Measurements from ENCODE around the gene POLR3C.
"Not testable (repeated sequence)": the region's sequence is repeated elsewhere in the genome, so short reads cannot be mapped to it uniquely, and the experiment has no call there.

Gene POLR3C

DNA sequence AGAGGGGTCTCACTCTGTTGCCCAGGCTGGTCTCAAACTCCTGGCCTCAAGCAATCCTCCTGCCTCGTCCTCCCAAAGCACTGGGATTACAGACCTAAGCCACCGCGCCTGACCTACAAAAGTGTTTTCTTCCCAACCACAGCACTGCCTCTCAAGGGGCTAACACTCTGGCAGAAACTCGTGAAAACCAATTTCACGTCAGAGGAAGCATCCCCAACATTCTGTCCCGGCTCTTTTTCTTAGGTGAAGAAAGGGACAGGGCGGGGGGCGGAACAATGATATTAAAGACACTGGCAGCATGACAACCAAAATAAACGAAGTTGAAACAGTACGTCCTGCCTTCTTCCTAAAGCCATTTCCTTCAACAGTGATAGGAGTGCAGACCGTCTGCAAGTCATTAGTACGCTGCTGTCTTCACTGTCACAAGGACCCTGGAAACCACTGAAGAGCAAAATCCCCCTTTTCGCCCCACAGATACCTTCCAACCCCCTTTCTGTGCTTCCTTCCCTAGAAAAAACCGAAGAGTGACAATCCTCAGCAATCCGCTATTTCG is 1.1 kb upstream of the POLR3C start:
- DNase-seq (ENCODE audit: low read depth), result not testable (repeated sequence)

DNA sequence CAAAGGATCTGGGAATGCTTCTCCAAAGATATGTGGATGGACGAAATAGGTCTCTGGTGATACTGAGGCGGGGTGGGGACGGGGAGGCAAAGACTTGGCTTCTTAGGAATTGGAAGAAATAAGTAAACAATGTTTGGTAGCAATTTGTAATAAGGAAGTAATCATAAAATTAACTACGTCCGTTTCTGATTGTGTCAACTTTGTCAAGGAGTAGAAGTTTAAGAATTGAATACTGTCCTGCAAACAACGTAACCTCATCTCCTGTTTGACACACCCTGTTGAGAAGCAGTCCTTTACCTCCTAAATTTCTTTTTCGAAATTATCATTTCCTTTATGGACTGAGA is 471 bp downstream of the POLR3C start:
- no peak for DNase-seq (ENCODE audit: low read depth)

DNA sequence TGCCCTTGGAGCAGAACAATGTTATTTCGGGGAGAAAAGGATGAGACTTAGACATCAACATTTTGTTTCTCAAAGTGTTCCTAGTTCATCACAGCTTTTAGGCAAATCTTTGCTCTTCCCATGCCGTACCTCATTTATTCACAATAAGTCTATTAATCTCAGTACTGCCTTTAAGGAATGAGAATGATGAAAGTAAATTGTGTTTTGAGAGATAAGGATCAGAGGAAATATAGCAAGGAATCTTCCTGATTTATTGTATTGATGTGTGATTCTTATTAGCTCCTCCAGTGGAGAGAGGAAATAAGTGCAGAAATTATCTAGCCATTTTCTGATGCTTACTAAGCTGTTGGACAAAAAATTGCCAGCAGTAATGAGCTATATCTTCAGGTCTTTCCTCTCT is 2.0 kb downstream of the POLR3C start:
- DNase-seq (ENCODE audit: low read depth), result no peak

DNA sequence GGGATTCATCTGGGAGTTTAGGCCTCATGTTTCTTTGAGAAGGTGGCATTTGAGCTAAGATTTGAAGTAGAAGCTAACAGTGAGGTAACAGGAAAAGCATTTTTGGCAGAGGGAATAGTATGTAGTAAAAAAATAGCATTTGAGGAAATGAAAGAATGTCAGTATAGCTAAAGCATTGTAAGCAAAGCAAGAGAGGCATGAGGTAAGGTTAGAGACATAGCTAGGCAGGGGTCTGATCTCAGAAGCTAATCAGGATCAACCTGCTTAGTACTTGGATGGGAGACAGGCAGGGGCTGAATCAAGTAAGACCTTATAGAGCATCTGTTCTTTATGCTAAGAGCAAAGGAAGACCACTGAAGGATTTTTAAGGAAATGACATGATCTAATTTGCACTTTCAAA is 4.0 kb downstream of the POLR3C start:
- DNase-seq (ENCODE audit: low read depth), result no peak

DNA sequence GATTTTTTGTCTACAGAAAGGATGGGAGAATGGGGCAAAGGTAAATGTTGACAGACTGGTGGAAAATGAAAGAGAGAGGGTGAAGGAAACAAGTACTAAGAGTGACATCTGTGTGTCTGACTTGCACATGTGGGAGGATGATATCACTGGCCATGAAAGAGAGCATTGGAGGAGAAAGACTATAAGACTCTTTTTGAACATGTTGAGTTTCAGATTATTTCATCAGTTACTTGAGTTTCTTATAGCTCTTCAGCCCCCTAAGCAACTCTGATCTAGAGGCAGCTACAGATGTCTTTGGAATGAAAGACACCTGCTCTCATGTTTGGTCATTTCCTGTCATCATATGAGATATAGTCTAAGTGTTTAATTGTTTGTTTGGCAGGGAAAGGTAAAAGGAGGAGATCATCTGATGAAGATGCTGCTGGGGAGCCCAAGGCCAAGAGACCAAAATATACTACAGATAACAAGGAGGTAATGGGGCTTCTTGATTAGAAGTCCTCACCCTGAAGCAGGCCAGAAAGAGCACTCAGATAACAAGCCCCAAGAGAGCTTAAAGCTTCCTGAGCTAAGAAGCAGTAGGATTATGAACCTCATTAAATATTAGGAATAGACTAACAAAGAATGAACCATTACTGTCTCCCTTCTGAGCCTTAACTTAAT is 4.5 kb downstream of the POLR3C start:
- DNase-seq (ENCODE audit: low read depth), result no peak

DNA sequence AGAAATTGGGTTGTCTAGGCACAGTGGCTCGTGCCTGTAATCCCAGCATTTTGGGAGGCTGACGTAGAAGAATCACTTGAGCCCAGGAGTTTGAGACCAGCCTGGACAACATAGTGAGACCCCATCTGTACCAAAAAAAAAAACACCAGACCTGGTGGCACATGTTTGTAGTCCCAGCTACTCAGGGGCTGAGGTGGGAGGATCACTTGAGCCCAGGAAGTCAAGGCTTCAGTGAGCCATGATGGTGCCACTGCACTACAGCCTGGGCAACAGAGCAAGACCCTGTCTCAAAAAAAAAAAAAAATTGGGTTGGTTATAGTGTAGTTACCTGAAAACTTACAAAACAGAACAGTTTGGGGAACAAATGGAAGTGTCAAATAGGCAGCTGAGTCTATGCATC is 6.8 kb downstream of the POLR3C start:
- DNase-seq (ENCODE audit: low read depth), result not testable (repeated sequence)

DNA sequence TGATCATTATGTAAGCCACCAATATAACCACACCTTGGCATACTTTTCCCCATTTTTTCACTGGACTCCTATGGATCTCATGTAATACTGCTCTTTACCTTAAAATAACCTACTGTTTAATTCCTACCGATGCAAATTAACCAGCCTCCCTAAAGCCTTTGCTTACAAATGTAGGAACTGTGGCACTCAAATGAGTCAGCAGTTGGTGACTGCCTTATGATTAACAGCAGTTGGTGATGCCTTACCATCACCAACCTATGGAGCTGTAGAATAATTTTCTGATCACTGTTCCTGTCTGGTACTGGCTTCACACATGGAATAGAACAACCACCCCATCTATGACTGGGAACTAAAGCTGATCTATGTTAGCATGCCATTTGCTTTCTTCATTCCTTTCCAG is 13.7 kb downstream of the POLR3C start:
- no peak for DNase-seq (ENCODE audit: low read depth)

DNA sequence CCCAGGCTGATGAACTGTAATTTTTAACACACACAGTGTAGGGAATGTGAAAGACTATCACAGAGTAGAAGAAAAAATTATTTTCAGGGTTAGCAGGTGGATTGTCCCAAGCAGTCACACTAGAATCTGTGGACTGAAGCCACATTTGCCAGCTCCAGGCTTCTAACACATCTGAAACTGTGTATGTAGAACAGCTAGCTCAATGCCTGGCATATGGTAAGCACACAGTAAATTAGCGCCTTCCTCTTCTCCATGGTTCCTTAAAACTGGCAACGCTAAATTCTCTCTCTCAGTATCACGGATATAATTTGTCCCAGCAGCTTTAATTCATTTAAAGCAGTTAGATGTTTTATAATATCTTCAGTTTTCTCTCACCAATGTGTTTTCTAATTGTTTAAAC is 19.0 kb downstream of the POLR3C start:
- no peak for DNase-seq (ENCODE audit: low read depth)

DNA sequence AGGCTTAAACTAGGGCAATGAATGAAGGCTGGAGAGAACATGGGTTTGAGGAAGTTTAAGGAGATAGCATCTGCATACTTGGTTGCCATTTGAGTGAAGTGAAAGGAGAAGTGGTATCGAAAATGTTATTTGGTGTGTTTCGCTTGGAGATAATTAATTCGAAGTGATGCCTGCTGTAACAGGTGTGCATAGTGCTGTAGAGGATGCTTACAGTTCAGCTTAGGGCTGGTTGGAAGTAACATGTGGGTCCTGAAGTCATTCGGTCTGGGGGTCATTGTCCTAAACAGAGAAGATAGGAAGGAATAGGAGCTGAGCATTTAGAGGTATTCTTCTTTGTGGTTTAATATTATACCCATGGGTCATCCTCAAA is 21.1 kb downstream of the POLR3C start:
- no peak for DNase-seq (ENCODE audit: low read depth)

DNA sequence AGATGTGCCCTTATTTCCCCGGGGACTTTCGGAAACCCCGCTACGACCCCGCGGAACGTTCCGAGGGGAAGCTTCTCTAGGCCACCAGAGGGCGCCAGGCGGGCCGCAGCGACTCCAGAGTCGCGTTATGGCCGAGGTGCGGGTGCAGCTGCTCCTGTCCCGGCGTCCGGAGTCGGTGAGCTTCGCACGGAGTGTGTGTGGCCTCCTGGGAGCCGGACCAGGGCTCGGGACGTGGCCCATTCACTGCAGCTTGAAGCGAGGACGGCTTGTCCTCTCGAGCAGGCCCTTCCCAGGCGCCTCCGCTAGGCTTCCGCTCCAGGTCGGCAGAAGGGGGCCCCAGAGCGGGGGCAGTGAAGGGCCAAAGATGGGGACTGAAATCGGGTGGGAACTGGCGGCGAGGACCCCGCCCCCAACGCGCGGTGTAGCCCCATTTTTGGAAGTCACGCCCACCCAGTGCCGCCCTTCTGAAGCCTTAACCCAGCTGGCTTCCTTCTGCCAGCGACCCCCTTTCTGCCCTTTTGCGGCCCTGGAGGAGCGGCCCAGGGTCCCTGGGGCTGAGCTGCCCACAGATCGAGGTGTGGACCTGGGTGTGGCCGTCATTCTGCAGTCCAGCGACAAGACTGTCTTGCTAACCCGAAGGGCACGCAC is 21.6 kb downstream of the POLR3C start, which contains the start of gene NUDT17:
Gene NUDT17 (plus strand): TSS at position 117 of the 648 bp plus-strand sequence. CDS start 11 bp downstream, at position 128.
- DNase-seq (ENCODE audit: low read depth), result peak; percentile 72

DNA sequence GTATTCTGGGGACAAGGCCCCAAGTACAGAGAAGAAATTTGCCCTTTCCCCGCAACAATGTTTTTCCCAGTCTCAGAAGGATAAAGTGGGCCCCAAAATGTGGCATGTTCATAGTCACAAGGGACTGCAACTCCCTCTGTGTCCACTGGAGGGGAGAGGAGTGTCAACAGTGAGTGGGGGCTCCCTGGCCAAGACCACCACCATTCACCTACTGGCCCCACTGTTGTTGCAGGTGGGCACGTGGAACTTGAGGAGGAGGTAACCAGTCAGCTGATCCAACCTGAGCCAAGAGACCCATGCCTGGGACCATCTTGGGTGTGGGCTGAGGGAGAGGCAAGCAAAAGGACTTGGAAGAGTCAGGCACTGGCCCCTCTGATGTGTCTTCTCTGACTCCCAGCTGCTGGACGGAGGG is 22.2 kb downstream of the POLR3C start:
- no peak for DNase-seq (ENCODE audit: low read depth)

DNA sequence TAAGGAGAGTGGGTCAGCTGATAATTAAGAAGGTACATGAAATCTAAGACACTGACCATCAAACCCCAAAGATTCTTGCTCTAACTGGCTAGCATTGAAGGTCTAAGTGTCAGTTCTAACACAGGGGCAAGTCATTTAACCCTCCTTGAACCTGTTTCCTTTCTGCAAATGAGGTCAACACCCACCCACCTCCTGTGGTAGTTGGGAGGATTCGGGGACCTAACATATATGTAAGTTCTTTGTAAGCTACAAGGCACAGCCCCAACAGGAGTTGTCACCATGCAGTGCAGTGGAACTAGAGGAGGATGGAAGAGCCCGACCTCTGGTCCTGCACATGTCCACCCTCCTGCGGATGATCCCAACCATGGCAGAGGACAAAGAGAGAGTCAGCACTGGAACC is 23.8 kb downstream of the POLR3C start:
- no peak for DNase-seq (ENCODE audit: low read depth)

DNA sequence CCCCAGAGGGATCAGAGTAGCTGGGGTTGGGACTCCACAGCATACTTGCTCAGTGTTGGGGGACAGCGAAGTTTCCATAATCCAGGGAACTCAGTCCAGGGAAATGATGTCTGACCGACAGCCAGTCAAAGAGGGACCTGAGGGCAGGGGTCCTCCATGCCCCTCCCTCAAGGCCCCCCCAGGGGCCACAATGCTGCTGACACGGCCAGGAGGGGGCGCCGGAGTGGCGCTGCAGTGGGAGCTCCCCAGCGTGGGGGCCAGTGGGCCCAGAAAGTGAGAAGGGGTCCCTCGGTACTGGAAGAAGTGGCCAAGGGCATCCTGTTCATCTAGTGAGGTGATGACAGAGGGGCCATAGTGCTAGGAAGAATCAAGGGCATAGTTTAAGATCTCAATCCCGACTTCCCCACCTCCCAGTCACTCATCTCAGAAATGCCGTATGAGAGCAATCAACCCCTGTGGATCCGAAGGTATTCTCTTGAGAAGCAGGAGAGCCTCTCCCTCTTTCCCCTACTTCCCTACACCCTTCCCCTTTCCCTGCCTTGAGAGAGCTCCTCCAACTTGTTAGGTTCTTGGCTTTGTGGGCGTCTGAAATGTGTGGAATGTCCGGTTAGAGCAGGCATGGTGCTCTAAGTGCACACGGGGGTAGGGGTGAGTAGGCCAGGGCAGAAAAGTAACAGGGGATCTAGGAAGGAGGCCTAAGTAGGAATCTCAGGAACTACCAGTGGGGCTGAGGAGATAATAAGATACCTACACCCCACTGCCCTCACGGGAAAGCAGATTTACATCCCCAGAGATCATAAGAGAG is 25.6 kb downstream of the POLR3C start:
- no peak for DNase-seq (ENCODE audit: low read depth)

DNA sequence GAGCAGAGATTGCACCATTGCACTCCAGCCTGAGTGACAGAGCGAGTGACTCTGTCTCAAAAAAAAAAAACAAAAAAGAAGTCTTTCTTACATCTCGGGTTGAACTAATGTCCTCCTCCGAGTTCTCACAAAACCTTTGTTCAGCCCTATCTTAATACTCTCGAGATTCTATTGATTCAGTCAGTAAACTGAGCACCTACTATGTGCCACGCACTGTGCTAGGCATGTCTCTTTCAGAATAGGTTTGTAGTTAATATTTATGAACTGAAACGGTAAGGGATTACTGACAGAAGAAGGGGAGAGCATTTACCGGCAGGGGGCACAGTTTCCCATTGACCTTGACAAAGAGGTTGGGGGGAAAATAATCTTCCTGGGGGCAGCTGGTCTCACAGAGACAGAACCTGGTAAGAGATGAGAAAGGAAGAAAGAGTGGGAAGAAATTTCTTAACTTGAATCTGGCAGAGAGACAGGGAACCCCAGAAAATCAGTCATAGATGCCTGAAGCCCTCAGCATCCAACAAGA is 31.5 kb downstream of the POLR3C start:
- DNase-seq (ENCODE audit: low read depth), result no peak

DNA sequence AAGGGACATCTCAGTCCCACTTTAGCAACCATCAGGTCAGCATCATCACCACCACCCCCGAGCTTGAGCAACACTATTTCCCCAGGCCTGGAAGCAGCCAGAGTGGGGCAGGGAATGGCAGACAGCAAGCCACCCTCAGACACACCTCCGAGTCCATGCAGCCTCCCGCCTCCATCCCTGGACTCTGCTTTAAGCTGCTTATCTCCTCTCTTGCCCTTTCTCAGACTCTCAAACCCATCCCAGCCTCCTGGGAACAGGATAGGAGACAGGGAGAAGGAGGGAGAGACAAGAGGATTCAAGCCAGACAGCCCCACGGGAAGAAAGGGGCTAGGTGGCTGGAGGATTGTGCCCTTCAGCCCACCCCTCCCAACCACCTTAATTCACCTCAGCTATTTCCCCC is 33.2 kb downstream of the POLR3C start:
- no peak for DNase-seq (ENCODE audit: low read depth)

DNA sequence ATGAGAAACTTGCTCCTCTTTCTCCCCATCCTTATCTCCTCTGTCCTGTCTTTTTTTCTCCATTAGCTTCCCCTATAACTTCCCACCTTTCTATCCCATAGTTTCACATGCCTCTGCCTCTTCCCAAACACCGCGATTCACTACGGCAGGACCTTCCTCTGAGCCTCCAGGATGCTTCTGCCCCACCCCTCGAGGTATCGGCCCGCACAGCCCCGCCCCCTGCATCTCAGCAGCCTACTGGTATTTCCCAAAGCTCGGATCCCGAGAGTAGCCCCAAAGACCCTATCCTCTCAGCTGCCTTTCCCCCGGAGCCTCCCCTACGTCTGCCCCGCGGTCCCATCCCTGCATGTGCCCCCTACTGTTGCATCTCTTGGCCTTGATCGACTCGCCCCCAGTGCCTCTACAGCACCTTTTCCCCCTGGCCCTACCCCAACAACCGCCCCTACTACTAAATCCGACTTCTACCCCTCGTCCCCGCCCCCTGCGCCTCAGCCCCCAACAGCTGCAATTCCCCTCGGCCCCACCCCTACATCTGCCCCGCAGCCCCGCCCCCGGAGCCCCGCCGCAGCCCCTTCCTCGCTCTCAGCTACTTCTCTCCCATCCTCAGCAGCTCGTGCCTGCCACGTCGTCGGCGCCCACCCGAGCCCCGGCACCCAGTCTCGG is 34.4 kb downstream of the POLR3C start:
- DNase-seq (ENCODE audit: low read depth), result peak; percentile 35

DNA sequence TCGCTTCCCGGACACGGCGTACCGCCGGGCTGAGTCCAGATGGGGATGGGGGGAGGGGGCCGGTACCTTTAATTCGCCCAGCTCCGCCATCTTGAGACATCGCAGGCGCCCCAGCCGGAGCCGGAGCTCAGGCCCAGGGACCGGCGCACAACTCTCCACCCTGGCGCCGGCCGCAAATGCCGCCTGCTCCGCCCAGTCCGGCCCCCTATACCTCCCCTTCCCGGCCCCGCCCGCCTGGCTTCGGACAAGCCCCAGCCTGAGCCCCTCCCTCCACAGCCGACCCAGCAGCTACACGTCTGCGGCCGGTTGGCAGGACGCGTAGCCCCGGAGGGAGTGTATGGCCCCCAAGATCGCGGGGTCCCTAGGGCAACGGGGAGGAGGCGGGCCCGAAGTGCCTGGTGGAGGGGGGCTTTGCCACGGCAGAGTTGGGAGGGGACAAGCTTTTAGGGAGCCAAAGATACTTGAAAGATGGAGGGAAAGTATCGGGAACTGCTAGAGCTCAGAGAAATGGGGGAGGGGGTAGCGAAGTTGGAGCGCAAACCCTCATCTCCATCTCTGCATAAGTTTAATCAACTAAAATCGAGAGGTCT is 35.0 kb downstream of the POLR3C start, which contains the start of gene PIAS3:
Gene PIAS3 (minus strand): TSS at position 181 of the 590 bp plus-strand sequence. CDS start 91 bp downstream, at position 90.
- DNase-seq (ENCODE audit: low read depth), result peak; percentile 89

DNA sequence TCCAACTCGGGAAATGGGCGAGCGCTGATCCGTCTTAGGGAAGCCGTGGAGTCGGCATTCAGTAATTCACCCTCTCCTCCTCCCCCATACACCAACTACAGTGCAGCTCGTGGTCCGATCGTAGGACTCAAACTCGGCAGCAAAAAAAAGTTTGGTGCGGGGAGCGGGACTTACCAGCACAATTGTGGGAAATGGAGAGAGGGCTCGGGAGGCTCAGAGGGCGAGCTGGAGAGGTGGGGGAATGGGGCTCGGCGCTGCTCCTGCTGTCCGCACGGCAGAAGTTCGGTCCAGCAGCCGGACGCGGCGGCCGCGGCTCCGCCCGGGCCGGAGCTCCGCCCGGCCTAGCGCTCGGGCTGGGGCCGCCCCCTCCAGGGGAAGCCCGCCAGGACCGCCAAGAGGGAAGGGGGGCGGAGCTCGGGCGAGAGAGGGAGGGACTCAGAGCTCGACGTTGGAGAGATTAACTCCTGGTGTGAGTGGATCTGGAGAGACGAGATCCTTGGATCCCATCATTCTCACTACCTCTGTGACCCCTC is 35.6 kb downstream of the POLR3C start:
- DNase-seq (ENCODE audit: low read depth), result peak; percentile 75

DNA sequence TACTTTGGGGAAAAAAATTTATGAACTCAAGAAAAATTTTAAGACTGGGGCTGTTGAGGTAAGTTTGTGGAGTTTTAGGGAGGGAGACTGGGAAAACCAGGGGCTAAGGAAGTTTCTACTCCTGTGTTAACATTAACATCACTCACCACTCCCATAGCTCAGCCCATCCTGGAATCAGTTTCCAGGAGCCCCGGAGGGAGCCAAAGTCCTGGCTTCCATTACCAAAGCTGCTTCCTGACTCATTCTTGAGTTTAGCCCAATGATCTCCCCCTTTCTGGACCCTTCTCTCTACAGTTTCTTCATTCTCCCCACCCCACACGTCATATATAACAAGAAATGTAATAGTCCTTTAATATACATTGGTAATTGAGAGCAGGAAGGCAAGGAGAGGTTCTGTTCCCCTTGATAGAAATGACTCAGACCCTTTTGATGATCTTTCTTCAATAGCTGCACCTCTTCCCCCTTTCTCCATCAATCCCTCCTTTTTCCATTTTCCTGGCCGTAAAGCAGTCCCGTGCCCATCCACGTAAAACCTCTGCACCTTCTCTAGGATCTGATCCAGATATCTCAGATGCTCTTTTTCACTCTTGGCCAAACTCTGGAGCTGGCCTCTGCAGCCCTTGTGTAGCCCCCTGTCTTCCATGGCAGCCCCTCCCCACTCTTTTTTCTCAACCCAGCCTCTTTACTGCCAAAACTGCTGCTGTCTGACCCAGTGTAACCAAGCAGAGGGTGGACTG is 39.5 kb downstream of the POLR3C start:
- no peak for DNase-seq (ENCODE audit: low read depth)

DNA sequence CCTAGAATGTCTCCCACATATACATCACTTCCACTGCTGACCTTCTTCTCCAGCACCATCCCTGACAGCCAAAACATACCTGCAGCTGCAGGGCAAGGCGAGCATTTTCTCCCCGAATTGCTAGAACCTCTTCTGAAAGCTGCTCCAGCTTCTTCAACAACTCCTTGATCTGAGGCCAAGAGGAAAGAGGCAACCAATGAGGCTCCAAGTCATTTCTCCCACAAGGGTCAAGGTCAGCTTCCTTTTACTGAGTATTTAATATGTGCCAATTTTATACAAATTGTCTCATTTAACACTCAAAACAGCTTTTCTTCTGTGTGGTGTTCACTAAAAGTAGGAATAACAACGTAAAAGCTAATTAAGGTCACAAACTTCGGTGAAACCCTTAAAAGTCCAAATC is 44.2 kb downstream of the POLR3C start:
- no peak for DNase-seq (ENCODE audit: low read depth)

Data from activated T-cell treated with anti-CD3 and anti-CD28 coated beads for 48 hours (primary cell).